NCI-H345 treated with DMSO at 0.1 percent for 48 hours (cell line): ENCODE data around the gene NCOA3.
"Not testable (repeated sequence)": the region's sequence is repeated elsewhere in the genome, so short reads cannot be mapped to it uniquely, and the experiment has no call there.

Experiments
- DNase-seq: peaks from one replicate; lab custom pipeline; 2025; ENCODE audit not compliant: unreplicated experiment; lab: John Stamatoyannopoulos, UW

NCOA3 gene

GRCh38 chr20:47559141-47559540 lies 57.5 kb downstream of the NCOA3 start:
- no peak for DNase-seq

- no peak for DNase-seq
Measured at GRCh38 chr20:47561180-47561579, 59.5 kb downstream of the NCOA3 start.

GRCh38 chr20:47561603-47562583 lies 60.2 kb downstream of the NCOA3 start:
- no peak for DNase-seq

GRCh38 chr20:47566269-47566668 lies 64.6 kb downstream of the NCOA3 start:
- DNase-seq, result no peak

- peak; percentile 28 for DNase-seq
Measured at GRCh38 chr20:47568019-47568418, 66.3 kb downstream of the NCOA3 start.

- DNase-seq, result no peak
Measured at GRCh38 chr20:47568837-47569410, 67.2 kb downstream of the NCOA3 start.

GRCh38 chr20:47571426-47571825 lies 69.7 kb downstream of the NCOA3 start:
- DNase-seq, result no peak

- DNase-seq, result no peak
Measured at GRCh38 chr20:47572105-47572729, 70.5 kb downstream of the NCOA3 start.

GRCh38 chr20:47573559-47573958 lies 71.9 kb downstream of the NCOA3 start:
- DNase-seq, result no peak

GRCh38 chr20:47574616-47575364 lies 73.1 kb downstream of the NCOA3 start:
- DNase-seq, result no peak

- no peak for DNase-seq
Measured at GRCh38 chr20:47576516-47577033, 74.9 kb downstream of the NCOA3 start.

- DNase-seq, result no peak
Measured at GRCh38 chr20:47577314-47577713, 75.6 kb downstream of the NCOA3 start.

GRCh38 chr20:47578543-47578942 lies 76.9 kb downstream of the NCOA3 start:
- DNase-seq, result no peak

GRCh38 chr20:47580686-47581085 lies 79.0 kb downstream of the NCOA3 start:
- not testable (repeated sequence) for DNase-seq

- no peak for DNase-seq
Measured at GRCh38 chr20:47581090-47581489, 79.4 kb downstream of the NCOA3 start.

GRCh38 chr20:47583551-47583950 lies 81.9 kb downstream of the NCOA3 start:
- DNase-seq, result no peak

GRCh38 chr20:47585087-47585747 lies 83.5 kb downstream of the NCOA3 start:
- no peak for DNase-seq

GRCh38 chr20:47586649-47587294 lies 85.1 kb downstream of the NCOA3 start:
- DNase-seq, result no peak

GRCh38 chr20:47588158-47588557 lies 86.5 kb downstream of the NCOA3 start:
- no peak for DNase-seq

- DNase-seq, result no peak
Measured at GRCh38 chr20:47591231-47591630, 89.5 kb downstream of the NCOA3 start.
